ENCODE measurements around the gene PRKCA.

DNA sequence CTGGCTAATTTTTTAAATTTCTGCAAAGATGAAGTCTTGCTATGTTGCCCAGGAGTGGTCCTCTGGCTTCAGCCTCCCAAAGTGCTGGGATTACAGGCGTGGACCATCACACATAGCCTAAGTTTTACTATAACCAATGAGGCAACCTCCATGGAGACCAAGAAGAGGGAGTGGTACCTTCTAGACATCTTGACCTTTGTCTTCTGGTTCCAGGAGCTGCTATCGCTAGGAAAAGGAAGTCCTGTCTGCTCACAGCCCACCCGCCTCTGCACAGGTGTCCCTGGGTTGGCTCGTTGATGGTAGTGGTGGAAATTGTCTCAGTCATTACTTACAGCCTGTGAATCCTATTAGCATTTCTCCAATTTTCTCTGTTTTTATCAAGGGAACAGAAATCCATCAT is 169.7 kb downstream of the PRKCA start:
- TF ChIP-seq JUNB (IDR thresholded peaks at IDR 0.05) (no peak), MAFK (IDR thresholded peaks at IDR 0.05; ENCODE audit: partially characterized antibody) (no peak), SMC3 (IDR thresholded peaks at IDR 0.05) (no peak), EP300 (IDR thresholded peaks at IDR 0.05) (no peak), CEBPB (IDR thresholded peaks at IDR 0.05) (no peak), CHD4 (IDR thresholded peaks at IDR 0.05; ENCODE audit: borderline replicate concordance) (no peak)
- TF ChIP-seq, protein P1, sequence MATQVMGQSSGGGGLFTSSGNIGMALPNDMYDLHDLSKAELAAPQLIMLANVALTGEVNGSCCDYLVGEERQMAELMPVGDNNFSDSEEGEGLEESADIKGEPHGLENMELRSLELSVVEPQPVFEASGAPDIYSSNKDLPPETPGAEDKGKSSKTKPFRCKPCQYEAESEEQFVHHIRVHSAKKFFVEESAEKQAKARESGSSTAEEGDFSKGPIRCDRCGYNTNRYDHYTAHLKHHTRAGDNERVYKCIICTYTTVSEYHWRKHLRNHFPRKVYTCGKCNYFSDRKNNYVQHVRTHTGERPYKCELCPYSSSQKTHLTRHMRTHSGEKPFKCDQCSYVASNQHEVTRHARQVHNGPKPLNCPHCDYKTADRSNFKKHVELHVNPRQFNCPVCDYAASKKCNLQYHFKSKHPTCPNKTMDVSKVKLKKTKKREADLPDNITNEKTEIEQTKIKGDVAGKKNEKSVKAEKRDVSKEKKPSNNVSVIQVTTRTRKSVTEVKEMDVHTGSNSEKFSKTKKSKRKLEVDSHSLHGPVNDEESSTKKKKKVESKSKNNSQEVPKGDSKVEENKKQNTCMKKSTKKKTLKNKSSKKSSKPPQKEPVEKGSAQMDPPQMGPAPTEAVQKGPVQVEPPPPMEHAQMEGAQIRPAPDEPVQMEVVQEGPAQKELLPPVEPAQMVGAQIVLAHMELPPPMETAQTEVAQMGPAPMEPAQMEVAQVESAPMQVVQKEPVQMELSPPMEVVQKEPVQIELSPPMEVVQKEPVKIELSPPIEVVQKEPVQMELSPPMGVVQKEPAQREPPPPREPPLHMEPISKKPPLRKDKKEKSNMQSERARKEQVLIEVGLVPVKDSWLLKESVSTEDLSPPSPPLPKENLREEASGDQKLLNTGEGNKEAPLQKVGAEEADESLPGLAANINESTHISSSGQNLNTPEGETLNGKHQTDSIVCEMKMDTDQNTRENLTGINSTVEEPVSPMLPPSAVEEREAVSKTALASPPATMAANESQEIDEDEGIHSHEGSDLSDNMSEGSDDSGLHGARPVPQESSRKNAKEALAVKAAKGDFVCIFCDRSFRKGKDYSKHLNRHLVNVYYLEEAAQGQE (IDR thresholded peaks at IDR 0.05) = no peak
